ENCODE measurements around the gene CCNT1. TPM values are rescaled to one million over a fixed set of nuclear protein-coding genes. Genes with fewer than 3 reads are reported as not detected.

CCNT1 gene
- total and polyA plus RNA-seq, 2 experiments from 2014 or later, result 6.3 to 20.4 TPM

DNA sequence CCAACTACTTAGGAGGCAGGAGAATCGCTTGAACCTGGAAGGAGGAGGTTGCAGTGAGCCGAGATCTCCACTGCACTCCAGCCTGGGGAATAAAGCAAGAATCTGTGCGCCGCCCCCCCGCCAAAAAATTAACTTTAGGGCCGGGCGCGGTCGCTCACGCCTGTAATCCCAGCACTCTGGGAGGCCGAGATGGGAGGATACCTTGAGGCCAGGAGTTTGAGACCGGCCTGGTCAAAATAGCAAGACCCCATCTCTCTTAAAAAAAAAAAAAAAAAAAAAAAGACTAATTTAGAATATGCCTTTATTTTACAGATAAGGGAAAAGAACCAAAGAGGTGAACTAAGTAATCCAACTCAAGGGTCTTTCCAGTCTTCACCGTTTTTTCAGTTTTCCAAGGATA, 35.6 kb downstream of the CCNT1 start:
- Histone ChIP-seq H3K4me3 (peak overlapping the region; percentile 69), H3K27ac (no peak overlapping the region), H3K4me1 (ENCODE audit: low read depth) (peaks cover 18% of the 10 kb centered on the region), H3K9me3 (ENCODE audit: low read depth) (no peaks in the 10 kb centered on the region), H3K36me3 (peaks cover 26% of the 10 kb centered on the region), H3K27me3 (no peaks in the 10 kb centered on the region)
- no peak for DNase-seq (ENCODE audit: low read depth in 1 of 2, low spot score in 1 of 2)
- TF ChIP-seq, protein P1, sequence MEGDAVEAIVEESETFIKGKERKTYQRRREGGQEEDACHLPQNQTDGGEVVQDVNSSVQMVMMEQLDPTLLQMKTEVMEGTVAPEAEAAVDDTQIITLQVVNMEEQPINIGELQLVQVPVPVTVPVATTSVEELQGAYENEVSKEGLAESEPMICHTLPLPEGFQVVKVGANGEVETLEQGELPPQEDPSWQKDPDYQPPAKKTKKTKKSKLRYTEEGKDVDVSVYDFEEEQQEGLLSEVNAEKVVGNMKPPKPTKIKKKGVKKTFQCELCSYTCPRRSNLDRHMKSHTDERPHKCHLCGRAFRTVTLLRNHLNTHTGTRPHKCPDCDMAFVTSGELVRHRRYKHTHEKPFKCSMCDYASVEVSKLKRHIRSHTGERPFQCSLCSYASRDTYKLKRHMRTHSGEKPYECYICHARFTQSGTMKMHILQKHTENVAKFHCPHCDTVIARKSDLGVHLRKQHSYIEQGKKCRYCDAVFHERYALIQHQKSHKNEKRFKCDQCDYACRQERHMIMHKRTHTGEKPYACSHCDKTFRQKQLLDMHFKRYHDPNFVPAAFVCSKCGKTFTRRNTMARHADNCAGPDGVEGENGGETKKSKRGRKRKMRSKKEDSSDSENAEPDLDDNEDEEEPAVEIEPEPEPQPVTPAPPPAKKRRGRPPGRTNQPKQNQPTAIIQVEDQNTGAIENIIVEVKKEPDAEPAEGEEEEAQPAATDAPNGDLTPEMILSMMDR (IDR thresholded peaks at IDR 0.05; ENCODE audit: low read depth, low read length), result no peak

DNA sequence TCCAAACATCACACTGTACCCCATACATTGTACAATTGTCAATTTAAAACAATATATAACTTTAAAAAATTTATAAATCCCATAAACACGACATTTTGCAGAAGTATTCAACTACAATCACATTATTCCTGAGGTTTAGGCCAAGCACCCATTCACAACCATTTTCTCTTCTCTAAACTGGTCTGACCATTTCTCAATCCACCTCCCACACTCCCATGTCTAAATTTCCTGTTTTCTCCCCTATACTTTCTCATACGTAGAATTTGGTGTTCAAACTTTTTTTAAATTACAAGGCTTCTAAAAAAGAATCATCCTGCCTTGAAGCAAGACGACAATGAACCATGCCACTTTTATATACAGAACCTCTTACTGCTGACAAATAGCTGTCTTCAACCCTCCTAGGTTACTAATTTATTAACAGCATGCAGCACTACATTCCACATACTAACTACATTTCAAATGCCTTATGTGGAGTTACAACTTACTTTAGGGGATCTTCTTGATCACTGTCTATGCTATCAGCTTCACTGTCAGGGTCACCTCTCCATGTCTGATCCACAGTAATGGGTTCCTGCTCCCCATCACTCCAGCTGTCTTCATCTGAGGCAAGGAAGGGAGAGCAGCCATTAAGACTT, 37.8 kb downstream of the CCNT1 start:
- Histone ChIP-seq H3K4me3 (no peak overlapping the region), H3K9me3 (ENCODE audit: low read depth) (no peaks in the 10 kb centered on the region), H3K27ac (no peak overlapping the region)

DNA sequence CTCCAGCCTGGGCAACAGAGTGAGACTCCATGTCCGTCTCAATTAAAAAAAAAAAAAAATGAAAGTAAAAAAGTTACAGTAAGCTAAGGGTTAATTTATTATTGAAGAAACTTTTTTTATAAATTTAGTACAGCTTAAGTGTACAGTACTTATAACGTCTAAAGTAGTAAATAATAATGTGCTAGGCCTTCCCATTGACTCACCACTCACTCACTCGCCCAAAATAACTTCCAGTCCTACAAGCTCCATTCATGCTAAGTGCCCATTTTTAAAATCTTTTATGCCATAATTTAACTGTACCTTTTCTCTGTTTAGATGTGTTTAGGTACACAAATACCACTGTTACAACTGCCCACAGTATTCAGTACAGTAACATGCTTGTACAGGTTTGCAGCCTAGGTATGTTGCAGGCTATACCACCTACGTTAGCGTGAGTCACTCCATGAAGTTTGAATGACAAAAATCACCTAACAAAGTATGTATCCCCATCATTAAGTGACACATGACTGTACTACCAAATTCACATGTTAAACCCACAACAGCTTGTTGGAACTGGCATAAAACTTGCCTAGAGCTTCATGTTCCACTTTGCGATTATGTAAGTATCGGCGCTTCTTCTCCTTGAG, 45.2 kb downstream of the CCNT1 start:
- Histone ChIP-seq H3K4me1 (ENCODE audit: low read depth) (no peaks in the 10 kb centered on the region), H3K27me3 (no peaks in the 10 kb centered on the region), H3K4me3 (no peak overlapping the region), H3K27ac (peak overlapping the region; percentile 25), H3K36me3 (peaks cover 69% of the 10 kb centered on the region), H3K9me3 (ENCODE audit: low read depth) (no peaks in the 10 kb centered on the region)
- DNase-seq (ENCODE audit: low read depth in 1 of 2, low spot score in 1 of 2), result no peak
- TF ChIP-seq, protein P1 (IDR thresholded peaks at IDR 0.05; ENCODE audit: low read depth, low read length), result no peak

More for the DNA sequence above, 37.8 kb downstream of the CCNT1 start:
- Histone ChIP-seq H3K36me3 (peaks cover 33% of the 10 kb centered on the region), H3K4me1 (ENCODE audit: low read depth) (peaks cover 18% of the 10 kb centered on the region), H3K27me3 (no peaks in the 10 kb centered on the region)
- TF ChIP-seq, protein P1 (IDR thresholded peaks at IDR 0.05; ENCODE audit: low read depth, low read length), result no peak
- DNase-seq (ENCODE audit: low read depth in 1 of 2, low spot score in 1 of 2), result peak in 1 of 2 donors; percentile 17

DNA sequence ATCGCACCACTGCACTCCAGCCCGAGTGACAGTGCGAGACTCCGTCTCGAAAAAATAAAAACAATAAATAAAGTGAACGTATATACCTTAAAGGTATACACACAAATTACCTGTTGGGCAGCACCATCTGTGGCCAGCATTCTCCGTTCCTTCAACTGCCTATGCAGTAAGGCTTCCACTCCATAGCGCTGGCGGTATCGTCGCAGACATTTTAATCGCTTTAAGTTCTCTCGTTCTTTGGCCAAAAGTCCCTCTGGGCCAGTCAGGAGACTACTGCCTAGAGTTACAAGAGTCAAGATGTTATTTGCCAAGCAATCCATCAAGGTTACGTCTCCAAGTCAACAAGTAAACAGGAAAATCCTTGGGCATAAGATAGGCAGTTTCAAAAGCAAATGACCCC, 47.5 kb downstream of the CCNT1 start:
- H3K4me3 ChIP-seq, result no peak overlapping the region
- no peaks in the 10 kb centered on the region for H3K27me3 ChIP-seq
- no peaks in the 10 kb centered on the region for H3K4me1 ChIP-seq (ENCODE audit: low read depth)
- TF ChIP-seq, protein P1 (IDR thresholded peaks at IDR 0.05; ENCODE audit: low read depth, low read length), result no peak
- H3K27ac ChIP-seq, result no peak overlapping the region
- H3K9me3 ChIP-seq (ENCODE audit: low read depth), result no peaks in the 10 kb centered on the region
- no peak for DNase-seq (ENCODE audit: low read depth in 1 of 2, low spot score in 1 of 2)
- peaks cover 78% of the 10 kb centered on the region for H3K36me3 ChIP-seq

DNA sequence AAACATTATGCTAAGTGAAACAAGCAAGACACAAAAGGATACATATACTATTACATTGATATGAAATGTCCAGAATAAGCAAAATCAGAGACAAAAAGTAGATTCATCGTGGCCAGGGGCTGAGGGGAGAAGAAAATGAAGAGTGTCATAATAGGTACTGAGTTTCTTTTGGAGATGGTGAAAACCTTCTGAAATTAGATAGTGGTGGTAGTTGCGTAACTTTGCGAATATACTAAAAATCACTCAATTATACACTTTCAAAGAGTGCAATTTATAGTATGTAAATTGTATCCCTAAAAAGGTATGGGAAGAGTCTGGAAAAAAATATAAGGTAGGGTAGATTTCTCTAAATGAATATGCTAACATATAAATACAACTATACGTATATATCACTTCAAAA, 56.6 kb downstream of the CCNT1 start:
- peaks cover 77% of the 10 kb centered on the region for H3K36me3 ChIP-seq

More for the DNA sequence above, 56.6 kb downstream of the CCNT1 start:
- TF ChIP-seq, protein P1 (IDR thresholded peaks at IDR 0.05; ENCODE audit: low read depth, low read length), result no peak
- Histone ChIP-seq H3K27me3 (no peaks in the 10 kb centered on the region), H3K4me1 (ENCODE audit: low read depth) (no peaks in the 10 kb centered on the region), H3K9me3 (ENCODE audit: low read depth) (no peaks in the 10 kb centered on the region), H3K4me3 (no peak overlapping the region), H3K27ac (no peak overlapping the region)
- DNase-seq (ENCODE audit: low read depth in 1 of 2, low spot score in 1 of 2), result no peak
